Esophagus squamous epithelium (tissue), 4 donors: ENCODE results near the gene USP9X.

ENCODE experiments used
- POLR2A ChIP-seq, 4 donors: fragments of 450-650 bp; IDR thresholded peaks; one replicate each; pipeline ENCODE4 v1.6.1; 2017; ENCODE audit warnings: antibody characterized with exemption in 4 of 4, mild to moderate bottlenecking in 4 of 4, moderate library complexity in 3 of 4
- TF ChIP-seq, protein P1 (sequence below), 6 experiments: fragments of 450-650 bp in 4 of 6; fragments of 200-600 bp in 2 of 6; sonication (generic) in 2 of 6; IDR thresholded peaks; one replicate each; pipeline ENCODE4 v1.5.1; 2016 to 2019; ENCODE audit warnings: antibody characterized with exemption in 6 of 6, mild to moderate bottlenecking in 4 of 6, moderate library complexity in 4 of 6

DNA sequence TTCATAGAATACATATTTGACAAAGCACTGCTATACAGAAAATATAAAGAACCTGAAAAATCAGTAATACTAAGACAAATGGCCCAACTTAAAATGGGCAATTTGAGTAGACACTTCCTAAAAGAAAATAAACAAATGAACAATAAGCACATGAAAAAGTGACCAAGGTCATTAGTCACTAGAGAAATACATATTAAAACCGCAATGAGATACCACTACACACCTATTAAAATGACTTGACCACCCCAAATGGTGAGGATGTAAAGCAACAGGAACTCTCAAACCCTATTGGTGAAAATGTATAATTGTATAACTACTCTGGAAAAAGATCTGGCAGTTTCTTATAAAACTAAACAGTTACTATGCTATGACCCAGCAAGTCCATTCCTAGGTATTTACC is 34.0 kb upstream of the USP9X start:
- TF ChIP-seq, protein P1, sequence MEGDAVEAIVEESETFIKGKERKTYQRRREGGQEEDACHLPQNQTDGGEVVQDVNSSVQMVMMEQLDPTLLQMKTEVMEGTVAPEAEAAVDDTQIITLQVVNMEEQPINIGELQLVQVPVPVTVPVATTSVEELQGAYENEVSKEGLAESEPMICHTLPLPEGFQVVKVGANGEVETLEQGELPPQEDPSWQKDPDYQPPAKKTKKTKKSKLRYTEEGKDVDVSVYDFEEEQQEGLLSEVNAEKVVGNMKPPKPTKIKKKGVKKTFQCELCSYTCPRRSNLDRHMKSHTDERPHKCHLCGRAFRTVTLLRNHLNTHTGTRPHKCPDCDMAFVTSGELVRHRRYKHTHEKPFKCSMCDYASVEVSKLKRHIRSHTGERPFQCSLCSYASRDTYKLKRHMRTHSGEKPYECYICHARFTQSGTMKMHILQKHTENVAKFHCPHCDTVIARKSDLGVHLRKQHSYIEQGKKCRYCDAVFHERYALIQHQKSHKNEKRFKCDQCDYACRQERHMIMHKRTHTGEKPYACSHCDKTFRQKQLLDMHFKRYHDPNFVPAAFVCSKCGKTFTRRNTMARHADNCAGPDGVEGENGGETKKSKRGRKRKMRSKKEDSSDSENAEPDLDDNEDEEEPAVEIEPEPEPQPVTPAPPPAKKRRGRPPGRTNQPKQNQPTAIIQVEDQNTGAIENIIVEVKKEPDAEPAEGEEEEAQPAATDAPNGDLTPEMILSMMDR (IDR thresholded peaks at IDR 0.05) = no peak
- TF ChIP-seq POLR2A (IDR thresholded peaks at IDR 0.05) = no peak
